Neural cell (in vitro differentiated cells): Measurements from ENCODE around the gene RFX2. TPM values are rescaled to one million over a fixed set of nuclear protein-coding genes. Genes with fewer than 3 reads are reported as not detected.
"Not testable (repeated sequence)": the region's sequence is repeated elsewhere in the genome, so short reads cannot be mapped to it uniquely, and the experiment has no call there.

Experiments
- H2AFZ ChIP-seq: fragments of 200-600, 300-800 bp; sonication (generic), shearing (Covaris generic); 2 replicates; pipeline ENCODE4 v1.6.0; 2014; ENCODE audit warnings: low read depth, mild to moderate bottlenecking, antibody characterized with exemption, low read length, moderate library complexity
- H3F3A ChIP-seq: fragments of 200-600 bp; shearing (Covaris generic); 2 replicates; pipeline ENCODE4 v1.6.1; 2016; ENCODE audit warnings: mild to moderate bottlenecking, moderate library complexity, mixed read lengths, antibody characterized with exemption, low read length; ENCODE audit not compliant: insufficient read depth, poor library complexity, severe bottlenecking
- H3K27ac ChIP-seq: fragments of 200-600, 300-800 bp; sonication (generic), shearing (Covaris generic); 2 replicates; pipeline ENCODE4 v1.5.1; 2014; ENCODE audit warnings: mild to moderate bottlenecking, low read length, moderate library complexity
- H3K27me3 ChIP-seq: fragments of 300-800, 200-600 bp; sonication (generic), shearing (Covaris generic); 2 replicates; pipeline ENCODE4 v1.6.0; 2014; ENCODE audit warnings: mild to moderate bottlenecking, low read depth, low read length, moderate library complexity; ENCODE audit not compliant: insufficient read depth
- H3K36me3 ChIP-seq: fragments of 300-800, 200-600 bp; sonication (generic), shearing (Covaris generic); 2 replicates; pipeline ENCODE4 v1.5.1; 2014; ENCODE audit warnings: mild to moderate bottlenecking, antibody characterized with exemption, low read length, moderate library complexity; ENCODE audit not compliant: insufficient read depth
- H3K4me2 ChIP-seq: fragments of 300-800, 200-600 bp; sonication (generic), shearing (Covaris generic); 2 replicates; pipeline ENCODE4 v1.6.0; 2014; ENCODE audit warnings: mild to moderate bottlenecking, low read length
- H3K4me3 ChIP-seq: fragments of 300-800, 200-600 bp; sonication (generic), shearing (Covaris generic); 2 replicates; pipeline ENCODE4 v1.5.1; 2014; ENCODE audit warnings: mild to moderate bottlenecking, low read length, moderate library complexity
- H3K79me2 ChIP-seq: fragments of 200-600 bp; shearing (Covaris generic); replicated peaks from 2 replicates; pipeline ENCODE4 v1.6.0; 2014; ENCODE audit warnings: mild to moderate bottlenecking, low read length, moderate library complexity; ENCODE audit not compliant: insufficient read depth
- H3K9ac ChIP-seq: fragments of 300-800, 200-600 bp; sonication (generic), shearing (Covaris generic); 2 replicates; pipeline ENCODE4 v1.6.1; 2016; ENCODE audit warnings: mild to moderate bottlenecking, low read length, mixed read lengths
- H3K9me2 ChIP-seq: fragments of 200-600 bp; shearing (Covaris generic); 2 replicates; pipeline ENCODE4 v1.6.1; 2016; ENCODE audit warnings: mild to moderate bottlenecking, low read length, mixed read lengths; ENCODE audit not compliant: insufficient read depth
- H3K9me3 ChIP-seq: fragments of 200-600, 300-800 bp; sonication (generic), shearing (Covaris generic); 2 replicates; pipeline ENCODE4 v1.6.1; 2016; ENCODE audit warnings: mild to moderate bottlenecking, mixed run types, low read length, moderate library complexity, mixed read lengths
- H4K20me1 ChIP-seq: fragments of 200-600 bp; shearing (Covaris generic); 2 replicates; pipeline ENCODE4 v1.6.1; 2016; ENCODE audit warnings: mild to moderate bottlenecking, mixed run types; ENCODE audit not compliant: insufficient read depth
- EP300 ChIP-seq: fragments of 450-650 bp; conservative IDR thresholded peaks from 2 replicates; pipeline ENCODE4 v1.6.1; 2014; ENCODE audit warnings: antibody characterized with exemption, mild to moderate bottlenecking, moderate library complexity; ENCODE audit not compliant: poor library complexity, severe bottlenecking
- EZH2 ChIP-seq: fragments of 200-600, 300-800 bp; shearing (Covaris generic), sonication (generic); IDR thresholded peaks from 2 replicates; pipeline ENCODE4 v1.6.1; 2014; ENCODE audit warnings: antibody characterized with exemption, low read length, borderline replicate concordance, mild to moderate bottlenecking; ENCODE audit not compliant: insufficient read depth, poor library complexity, severe bottlenecking
- MXI1 ChIP-seq: fragments of 450-650 bp; conservative IDR thresholded peaks from 2 replicates; pipeline ENCODE4 v1.6.1; 2014; ENCODE audit warnings: antibody characterized with exemption, mild to moderate bottlenecking; ENCODE audit not compliant: poor library complexity, severe bottlenecking
- POLR2AphosphoS5 ChIP-seq: IDR thresholded peaks from 2 replicates; pipeline ENCODE4 v1.6.1; 2012
- RAD21 ChIP-seq: fragments of 450-650 bp; conservative IDR thresholded peaks from 2 replicates; pipeline ENCODE4 v1.6.1; 2014; ENCODE audit warnings: antibody characterized with exemption, mild to moderate bottlenecking, moderate library complexity
- SMC3 ChIP-seq: fragments of 450-650 bp; conservative IDR thresholded peaks from 2 replicates; pipeline ENCODE4 v1.6.1; 2014; ENCODE audit warnings: antibody characterized with exemption, mild to moderate bottlenecking, moderate library complexity; ENCODE audit not compliant: poor library complexity
- TAF1 ChIP-seq: IDR thresholded peaks from 2 replicates; pipeline ENCODE4 v1.6.1; 2012; ENCODE audit warnings: low read depth
- polyA plus RNA-seq: library from polyadenylated mRNA; depleted of rRNA; stranded (reverse); fragments of >200 nt; gene quantifications from 2 replicates; pipeline ENCODE4 v1.2.3, GENCODE V29; 2014
- TF ChIP-seq, protein P1 (sequence below): fragments of 450-650 bp; IDR thresholded peaks from 2 replicates; pipeline ENCODE4 v1.5.1; 2014; ENCODE audit warnings: antibody characterized with exemption, mild to moderate bottlenecking, moderate library complexity; ENCODE audit not compliant: poor library complexity, severe bottlenecking
- TF ChIP-seq, protein P2 (sequence below): IDR thresholded peaks from 2 replicates; pipeline ENCODE4 v1.6.1; 2012; ENCODE audit warnings: borderline replicate concordance

RFX2 gene
- polyA plus RNA-seq, 1 donor from 2014 or later = 0.69 TPM

DNA sequence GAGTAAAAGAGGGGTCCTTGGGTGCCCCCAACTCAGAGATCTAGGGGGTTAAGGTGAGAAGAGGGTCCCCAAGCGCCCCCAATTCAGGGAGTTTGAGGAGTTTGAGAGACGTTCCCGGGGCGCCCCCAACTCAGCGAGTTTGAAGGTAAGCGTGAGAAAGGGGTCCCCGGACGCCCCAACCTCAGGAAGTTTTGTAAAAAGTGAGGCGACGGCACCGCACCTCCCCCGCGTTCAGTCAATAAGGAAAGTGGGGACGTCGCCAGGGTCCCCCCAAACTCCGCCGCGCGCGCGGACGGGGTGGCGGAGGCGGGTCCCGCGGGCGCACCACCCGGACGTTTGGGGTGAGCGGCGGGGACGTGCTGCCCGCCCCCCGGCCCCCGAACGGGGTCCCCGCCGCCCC, 353 bp downstream of the RFX2 start:
- H3K9ac ChIP-seq = peak overlapping the region; percentile 31
- H3K27me3 ChIP-seq = peaks cover 16% of the 10 kb centered on the region
- TF ChIP-seq EP300 (no peak), MXI1 (no peak), TAF1 (no peak), SMC3 (no peak), RAD21 (no peak), POLR2AphosphoS5 (no peak), EZH2 (no peak)
- TF ChIP-seq, protein P1, sequence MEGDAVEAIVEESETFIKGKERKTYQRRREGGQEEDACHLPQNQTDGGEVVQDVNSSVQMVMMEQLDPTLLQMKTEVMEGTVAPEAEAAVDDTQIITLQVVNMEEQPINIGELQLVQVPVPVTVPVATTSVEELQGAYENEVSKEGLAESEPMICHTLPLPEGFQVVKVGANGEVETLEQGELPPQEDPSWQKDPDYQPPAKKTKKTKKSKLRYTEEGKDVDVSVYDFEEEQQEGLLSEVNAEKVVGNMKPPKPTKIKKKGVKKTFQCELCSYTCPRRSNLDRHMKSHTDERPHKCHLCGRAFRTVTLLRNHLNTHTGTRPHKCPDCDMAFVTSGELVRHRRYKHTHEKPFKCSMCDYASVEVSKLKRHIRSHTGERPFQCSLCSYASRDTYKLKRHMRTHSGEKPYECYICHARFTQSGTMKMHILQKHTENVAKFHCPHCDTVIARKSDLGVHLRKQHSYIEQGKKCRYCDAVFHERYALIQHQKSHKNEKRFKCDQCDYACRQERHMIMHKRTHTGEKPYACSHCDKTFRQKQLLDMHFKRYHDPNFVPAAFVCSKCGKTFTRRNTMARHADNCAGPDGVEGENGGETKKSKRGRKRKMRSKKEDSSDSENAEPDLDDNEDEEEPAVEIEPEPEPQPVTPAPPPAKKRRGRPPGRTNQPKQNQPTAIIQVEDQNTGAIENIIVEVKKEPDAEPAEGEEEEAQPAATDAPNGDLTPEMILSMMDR = no peak
- TF ChIP-seq, protein P2, sequence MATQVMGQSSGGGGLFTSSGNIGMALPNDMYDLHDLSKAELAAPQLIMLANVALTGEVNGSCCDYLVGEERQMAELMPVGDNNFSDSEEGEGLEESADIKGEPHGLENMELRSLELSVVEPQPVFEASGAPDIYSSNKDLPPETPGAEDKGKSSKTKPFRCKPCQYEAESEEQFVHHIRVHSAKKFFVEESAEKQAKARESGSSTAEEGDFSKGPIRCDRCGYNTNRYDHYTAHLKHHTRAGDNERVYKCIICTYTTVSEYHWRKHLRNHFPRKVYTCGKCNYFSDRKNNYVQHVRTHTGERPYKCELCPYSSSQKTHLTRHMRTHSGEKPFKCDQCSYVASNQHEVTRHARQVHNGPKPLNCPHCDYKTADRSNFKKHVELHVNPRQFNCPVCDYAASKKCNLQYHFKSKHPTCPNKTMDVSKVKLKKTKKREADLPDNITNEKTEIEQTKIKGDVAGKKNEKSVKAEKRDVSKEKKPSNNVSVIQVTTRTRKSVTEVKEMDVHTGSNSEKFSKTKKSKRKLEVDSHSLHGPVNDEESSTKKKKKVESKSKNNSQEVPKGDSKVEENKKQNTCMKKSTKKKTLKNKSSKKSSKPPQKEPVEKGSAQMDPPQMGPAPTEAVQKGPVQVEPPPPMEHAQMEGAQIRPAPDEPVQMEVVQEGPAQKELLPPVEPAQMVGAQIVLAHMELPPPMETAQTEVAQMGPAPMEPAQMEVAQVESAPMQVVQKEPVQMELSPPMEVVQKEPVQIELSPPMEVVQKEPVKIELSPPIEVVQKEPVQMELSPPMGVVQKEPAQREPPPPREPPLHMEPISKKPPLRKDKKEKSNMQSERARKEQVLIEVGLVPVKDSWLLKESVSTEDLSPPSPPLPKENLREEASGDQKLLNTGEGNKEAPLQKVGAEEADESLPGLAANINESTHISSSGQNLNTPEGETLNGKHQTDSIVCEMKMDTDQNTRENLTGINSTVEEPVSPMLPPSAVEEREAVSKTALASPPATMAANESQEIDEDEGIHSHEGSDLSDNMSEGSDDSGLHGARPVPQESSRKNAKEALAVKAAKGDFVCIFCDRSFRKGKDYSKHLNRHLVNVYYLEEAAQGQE = no peak
- H3F3A ChIP-seq = peaks cover 3% of the 10 kb centered on the region
- H4K20me1 ChIP-seq = no peaks in the 10 kb centered on the region
- no peaks in the 10 kb centered on the region for H3K36me3 ChIP-seq
- no peak overlapping the region for H3K27ac ChIP-seq
- peak overlapping the region; percentile 67 for H3K4me3 ChIP-seq
- no peaks in the 10 kb centered on the region for H3K9me2 ChIP-seq
- H3K9me3 ChIP-seq = no peaks in the 10 kb centered on the region
- H3K4me2 ChIP-seq = peak overlapping the region; percentile 78
- H2AFZ ChIP-seq = no peak overlapping the region
- no peaks in the 10 kb centered on the region for H3K79me2 ChIP-seq

DNA sequence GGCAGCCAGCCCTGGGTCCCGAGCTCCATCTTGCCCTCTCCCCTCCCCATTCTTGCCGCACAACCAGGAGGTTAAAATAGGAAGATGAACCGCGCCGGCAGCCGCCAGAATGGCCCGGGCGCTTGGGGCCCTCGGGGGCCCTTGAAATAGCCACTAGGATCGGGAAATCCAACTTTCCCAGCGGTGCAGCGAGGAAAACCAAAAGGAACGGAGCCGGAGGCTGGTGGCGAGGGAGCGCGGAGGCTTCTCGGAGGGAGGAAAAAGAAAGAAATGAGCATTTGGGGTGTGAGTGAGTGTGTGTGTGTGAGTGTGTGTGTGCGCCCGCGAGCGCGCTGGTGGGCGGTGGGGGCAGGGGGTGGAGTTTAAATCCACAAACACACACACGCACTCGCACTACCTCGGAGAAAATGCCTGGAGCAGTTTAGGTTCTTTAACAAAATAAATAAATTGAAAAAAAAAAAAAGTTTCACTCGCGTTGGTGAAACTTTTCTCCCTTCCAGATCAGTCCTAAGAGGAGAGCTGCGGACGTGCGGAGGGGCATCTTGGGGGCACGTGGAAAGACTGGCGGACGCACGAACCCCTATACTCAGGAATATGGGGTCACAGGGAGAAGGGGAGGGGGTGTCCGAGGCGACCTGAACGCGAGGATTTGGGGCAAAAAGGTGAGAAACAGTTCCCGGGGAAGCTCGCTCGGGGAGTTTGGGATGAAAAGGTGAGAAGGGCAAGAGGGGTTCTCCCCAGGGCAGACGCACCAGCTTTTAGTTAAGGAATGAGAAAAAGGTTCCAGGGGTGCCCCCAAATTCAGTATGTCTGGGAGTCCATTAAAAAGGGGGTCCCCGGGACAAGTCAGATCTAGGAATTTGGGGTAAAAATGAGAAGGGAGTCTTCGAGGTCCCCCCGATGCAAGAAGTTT, 1.3 kb downstream of the RFX2 start:
- no peaks in the 10 kb centered on the region for H3K36me3 ChIP-seq
- H3K4me3 ChIP-seq = peak overlapping the region; percentile 67
- peaks cover 16% of the 10 kb centered on the region for H3K27me3 ChIP-seq
- H3F3A ChIP-seq = peaks cover 3% of the 10 kb centered on the region
- no peaks in the 10 kb centered on the region for H3K9me3 ChIP-seq
- H3K27ac ChIP-seq = no peak overlapping the region
- no peaks in the 10 kb centered on the region for H3K79me2 ChIP-seq
- no peaks in the 10 kb centered on the region for H3K9me2 ChIP-seq
- peak overlapping the region; percentile 78 for H3K4me2 ChIP-seq
- H4K20me1 ChIP-seq = no peaks in the 10 kb centered on the region
- no peak overlapping the region for H2AFZ ChIP-seq
- H3K9ac ChIP-seq = peak overlapping the region; percentile 36
- TF ChIP-seq, protein P2 = no peak
- peak; percentile 13 for TF ChIP-seq MXI1

DNA sequence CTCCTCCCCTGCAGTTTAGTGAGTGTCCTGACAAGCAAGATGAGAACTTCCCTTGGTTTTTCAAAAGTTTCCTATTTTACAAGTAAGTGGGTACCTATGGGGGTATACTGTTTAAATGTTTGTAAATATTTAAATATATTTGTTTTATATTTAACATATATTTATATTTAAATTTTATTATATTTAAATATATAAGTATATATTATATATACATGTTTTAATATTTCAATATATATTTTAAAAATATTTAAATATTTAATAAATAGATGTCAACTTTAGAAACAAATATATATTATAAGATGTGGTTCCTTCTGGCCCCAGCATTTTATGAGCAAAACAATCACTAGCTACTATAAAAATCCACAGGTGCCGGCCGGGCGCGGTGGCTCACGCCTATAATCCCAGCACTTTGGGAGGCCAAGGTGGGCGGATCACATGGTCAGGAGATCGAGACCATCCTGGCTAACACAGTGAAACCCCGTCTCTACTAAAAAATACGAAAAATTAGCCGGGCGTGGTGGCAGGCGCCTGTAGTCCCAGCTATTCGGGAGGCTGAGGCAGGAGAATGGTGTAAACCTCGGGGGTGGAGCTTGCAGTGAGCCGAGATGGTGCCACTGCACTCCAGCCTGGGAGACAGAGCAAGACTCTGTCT, 3.5 kb downstream of the RFX2 start:
- H3K9me2 ChIP-seq, H4K20me1 ChIP-seq, H3K9ac ChIP-seq, H3K79me2 ChIP-seq, H3F3A ChIP-seq, H2AFZ ChIP-seq, H3K27ac ChIP-seq, H3K4me3 ChIP-seq, H3K4me2 ChIP-seq, H3K36me3 ChIP-seq, H3K9me3 ChIP-seq: not testable (repeated sequence)
- peaks cover 16% of the 10 kb centered on the region for H3K27me3 ChIP-seq
